Neutrophil (primary cell): ENCODE data around the gene PDE11A.

Source experiments
- H3K27ac ChIP-seq: fragments of 200-600 bp; sonication (generic); 2 replicates; pipeline ENCODE4 v1.5.1; 2016; ENCODE audit warnings: mild to moderate bottlenecking, moderate library complexity
- H3K27me3 ChIP-seq: fragments of 200-600 bp; sonication (generic); 2 replicates; pipeline ENCODE4 v1.6.0; 2016; ENCODE audit warnings: mild to moderate bottlenecking
- H3K36me3 ChIP-seq: fragments of 200-600 bp; sonication (generic); 2 replicates; pipeline ENCODE4 v1.5.1; 2017
- H3K4me1 ChIP-seq, 2 experiments: fragments of 200-600 bp in 1 of 2; sonication (generic) in 1 of 2; 1 replicate in 1 of 2; 2 replicates in 1 of 2; pipeline versions ENCODE4 v1.5.1 to v1.6.1; 2013 to 2016; ENCODE audit warnings: low read depth in 1 of 2, low read length in 1 of 2, mild to moderate bottlenecking in 1 of 2, moderate library complexity in 1 of 2; ENCODE audit not compliant: control insufficient read depth in 1 of 2, insufficient read depth in 1 of 2
- H3K4me3 ChIP-seq, 2 experiments: fragments of 200-600 bp in 1 of 2; sonication (generic) in 1 of 2; 1 replicate in 1 of 2; 2 replicates in 1 of 2; pipeline ENCODE4 v1.5.1; 2013 to 2016; ENCODE audit warnings: low read depth in 1 of 2, low read length in 1 of 2, mild to moderate bottlenecking in 1 of 2, moderate library complexity in 1 of 2
- H3K9me3 ChIP-seq: fragments of 200-600 bp; sonication (generic); 2 replicates; pipeline ENCODE4 v1.5.1; 2016
- TF ChIP-seq, protein P1 (sequence below): fragments of 200-600 bp; sonication (generic); IDR thresholded peaks from 2 replicates; pipeline ENCODE4 v1.5.1; 2016; ENCODE audit warnings: antibody characterized with exemption

Gene PDE11A

DNA sequence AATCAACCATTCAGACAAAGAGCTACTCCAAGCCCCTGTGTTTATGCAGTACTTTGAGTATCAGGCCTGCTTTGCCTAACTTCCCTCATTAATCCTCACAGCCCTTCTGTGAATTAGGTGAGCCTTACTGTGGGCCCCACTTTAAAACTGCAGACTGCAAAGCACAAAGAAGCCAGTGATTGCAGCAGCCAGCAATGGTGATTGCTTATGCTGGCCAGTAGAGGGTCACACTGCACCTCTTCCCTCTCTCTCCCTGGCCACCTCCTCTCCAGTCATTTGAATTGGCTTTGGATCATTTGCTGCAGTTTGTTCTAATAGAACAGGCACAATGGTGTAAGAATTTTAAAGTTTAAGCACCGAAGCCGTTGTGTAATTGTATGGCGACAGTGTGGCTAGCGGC lies 450.1 kb downstream of the PDE11A start:
- no peak overlapping the region for H3K4me3 ChIP-seq
- no peak overlapping the region for H3K27ac ChIP-seq
- no peaks in the 10 kb centered on the region for H3K36me3 ChIP-seq
- TF ChIP-seq, protein P1, sequence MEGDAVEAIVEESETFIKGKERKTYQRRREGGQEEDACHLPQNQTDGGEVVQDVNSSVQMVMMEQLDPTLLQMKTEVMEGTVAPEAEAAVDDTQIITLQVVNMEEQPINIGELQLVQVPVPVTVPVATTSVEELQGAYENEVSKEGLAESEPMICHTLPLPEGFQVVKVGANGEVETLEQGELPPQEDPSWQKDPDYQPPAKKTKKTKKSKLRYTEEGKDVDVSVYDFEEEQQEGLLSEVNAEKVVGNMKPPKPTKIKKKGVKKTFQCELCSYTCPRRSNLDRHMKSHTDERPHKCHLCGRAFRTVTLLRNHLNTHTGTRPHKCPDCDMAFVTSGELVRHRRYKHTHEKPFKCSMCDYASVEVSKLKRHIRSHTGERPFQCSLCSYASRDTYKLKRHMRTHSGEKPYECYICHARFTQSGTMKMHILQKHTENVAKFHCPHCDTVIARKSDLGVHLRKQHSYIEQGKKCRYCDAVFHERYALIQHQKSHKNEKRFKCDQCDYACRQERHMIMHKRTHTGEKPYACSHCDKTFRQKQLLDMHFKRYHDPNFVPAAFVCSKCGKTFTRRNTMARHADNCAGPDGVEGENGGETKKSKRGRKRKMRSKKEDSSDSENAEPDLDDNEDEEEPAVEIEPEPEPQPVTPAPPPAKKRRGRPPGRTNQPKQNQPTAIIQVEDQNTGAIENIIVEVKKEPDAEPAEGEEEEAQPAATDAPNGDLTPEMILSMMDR, result no peak
- peaks cover 10 to 13% of the 10 kb centered on the region in 2 experiments for H3K4me1 ChIP-seq
- no peaks in the 10 kb centered on the region for H3K9me3 ChIP-seq
- peaks cover 4% of the 10 kb centered on the region for H3K27me3 ChIP-seq

DNA sequence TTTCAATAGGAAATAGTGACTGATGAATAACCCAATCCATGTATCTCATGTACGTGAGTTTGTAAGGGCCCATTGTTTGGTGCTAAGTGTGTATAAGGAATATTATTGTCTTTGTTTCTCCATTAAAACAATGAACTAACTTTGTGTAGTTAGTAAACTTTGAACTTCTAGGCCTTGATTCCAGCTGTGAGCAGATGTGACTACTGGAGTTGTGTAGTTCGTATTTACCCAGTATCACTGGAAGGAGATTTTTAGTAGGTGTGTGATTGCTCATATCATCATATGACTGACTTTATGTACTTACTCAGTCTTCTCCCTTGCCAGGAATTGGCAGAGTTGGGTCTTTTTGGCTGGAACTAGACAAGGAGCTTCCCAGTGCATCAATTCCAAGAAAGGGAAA lies 452.6 kb downstream of the PDE11A start:
- Histone ChIP-seq H3K9me3 (no peaks in the 10 kb centered on the region), H3K36me3 (no peaks in the 10 kb centered on the region), H3K4me1 (peaks cover 10 to 13% of the 10 kb centered on the region in 2 experiments), H3K4me3 (no peak overlapping the region), H3K27ac (no peak overlapping the region), H3K27me3 (peaks cover 3% of the 10 kb centered on the region)
- TF ChIP-seq, protein P1, result no peak

GRCh38 chr2:177619461-177619860 lies 453.1 kb downstream of the PDE11A start:
- peak overlapping the region; percentile 76 to 92 for H3K4me3 ChIP-seq
- no peaks in the 10 kb centered on the region for H3K36me3 ChIP-seq

DNA sequence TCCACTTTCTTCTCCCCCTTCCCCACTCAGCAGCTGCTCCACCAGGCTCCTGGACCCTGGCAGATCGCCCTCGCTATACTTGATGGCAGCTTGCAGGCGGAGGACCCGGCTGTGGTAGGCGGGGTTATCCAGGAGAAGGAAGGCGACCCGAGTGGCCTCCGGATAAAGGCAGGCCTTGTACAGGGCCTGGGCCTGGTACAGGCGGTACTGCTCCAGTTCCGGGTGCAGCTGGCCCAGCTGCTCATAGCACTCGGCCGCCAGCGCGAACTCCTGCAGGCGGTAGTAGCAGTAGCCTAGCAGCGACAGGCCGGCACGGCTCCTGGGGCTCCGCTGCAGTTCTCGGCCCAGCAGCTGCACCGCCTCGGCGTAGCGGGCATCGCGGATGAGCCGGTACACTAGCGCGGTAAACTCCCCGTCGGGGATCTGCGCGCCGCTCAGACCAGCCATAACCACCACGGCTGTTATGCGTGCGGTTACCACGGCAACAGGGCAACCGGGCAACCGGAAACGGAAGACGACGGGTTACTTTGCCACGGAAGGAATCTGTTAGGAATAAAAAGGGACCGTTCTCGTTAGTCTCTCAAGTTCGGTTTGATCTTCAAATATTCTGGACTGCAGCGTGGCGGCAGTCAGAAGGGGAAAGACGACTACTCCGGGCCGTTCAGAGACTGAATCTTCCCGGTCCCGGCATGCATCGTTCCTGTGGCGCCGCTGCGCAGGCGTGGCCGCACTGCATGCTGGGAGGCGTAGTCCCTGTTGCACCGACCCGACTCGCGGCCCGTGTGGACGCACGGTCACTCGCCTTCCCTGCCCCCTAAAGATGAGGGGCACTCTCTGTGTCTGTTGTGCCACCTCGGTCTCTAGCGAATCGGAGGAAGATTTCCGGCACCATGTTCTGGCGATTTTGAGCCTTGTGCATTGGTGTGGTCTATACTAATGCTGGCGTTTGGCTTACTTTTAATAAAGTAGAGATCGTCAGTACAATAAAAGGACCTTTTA lies 454.0 kb downstream of the PDE11A start:
- peaks cover 3% of the 10 kb centered on the region for H3K27me3 ChIP-seq
- TF ChIP-seq, protein P1, result no peak

More at GRCh38 chr2:177619461-177619860, 453.1 kb downstream of the PDE11A start:
- Histone ChIP-seq H3K27ac (no peak overlapping the region), H3K4me1 (peaks cover 10 to 13% of the 10 kb centered on the region in 2 experiments), H3K27me3 (peaks cover 3% of the 10 kb centered on the region), H3K9me3 (no peaks in the 10 kb centered on the region)
- TF ChIP-seq, protein P1, result no peak

GRCh38 chr2:177617849-177618248 lies 454.7 kb downstream of the PDE11A start:
- TF ChIP-seq, protein P1, result no peak
- peaks cover 10 to 13% of the 10 kb centered on the region in 2 experiments for H3K4me1 ChIP-seq
- no peaks in the 10 kb centered on the region for H3K9me3 ChIP-seq
- H3K4me3 ChIP-seq, result peak overlapping the region; percentile 76 to 92
- H3K27me3 ChIP-seq, result peaks cover 3% of the 10 kb centered on the region
- peak overlapping the region; percentile 89 for H3K27ac ChIP-seq
- no peaks in the 10 kb centered on the region for H3K36me3 ChIP-seq

More for the DNA sequence above, 454.0 kb downstream of the PDE11A start:
- peaks cover 10 to 13% of the 10 kb centered on the region in 2 experiments for H3K4me1 ChIP-seq
- H3K36me3 ChIP-seq, result no peaks in the 10 kb centered on the region
- H3K27ac ChIP-seq, result peak overlapping the region; percentile 89
- H3K9me3 ChIP-seq, result no peaks in the 10 kb centered on the region
- H3K4me3 ChIP-seq, result peak overlapping the region; percentile 76 to 92
